GM12864 (cell line): Measurements from ENCODE around the gene CCNT2.

Experiments used
- DNase-seq: peaks from one replicate; pipeline ENCODE4 v3.0.0-alpha.2; 2011; ENCODE audit warnings: low read depth
- H3K4me3 ChIP-seq: 2 replicates; pipeline ENCODE4 v1.5.1; 2011; ENCODE audit warnings: mild to moderate bottlenecking, low read depth, low read length, control low read depth
- CTCF ChIP-seq: IDR thresholded peaks from 2 replicates; pipeline ENCODE4 v1.5.1; 2011; ENCODE audit warnings: low read depth, mild to moderate bottlenecking, moderate library complexity, low read length, control low read depth, inconsistent platforms; ENCODE audit errors: missing control alignments

Gene CCNT2

GRCh38 chr2:134988994-134989605 lies 70.5 kb downstream of the CCNT2 start:
- DNase-seq = no peak
- H3K4me3 ChIP-seq = no peak overlapping the region
- peak; percentile 31 for TF ChIP-seq CTCF

GRCh38 chr2:134999521-134999920 lies 80.9 kb downstream of the CCNT2 start:
- no peak for DNase-seq
- H3K4me3 ChIP-seq = no peak overlapping the region
- TF ChIP-seq CTCF = no peak

- TF ChIP-seq CTCF = no peak
- DNase-seq = no peak
Measured at GRCh38 chr2:135002836-135003235, 84.2 kb downstream of the CCNT2 start.

GRCh38 chr2:135004005-135004746 lies 85.6 kb downstream of the CCNT2 start:
- peak; percentile 15 for DNase-seq

More at GRCh38 chr2:135002836-135003235, 84.2 kb downstream of the CCNT2 start:
- H3K4me3 ChIP-seq = no peak overlapping the region

GRCh38 chr2:135005753-135006152 lies 87.1 kb downstream of the CCNT2 start:
- DNase-seq = no peak
- H3K4me3 ChIP-seq = no peak overlapping the region
- no peak for TF ChIP-seq CTCF

More at GRCh38 chr2:135004005-135004746, 85.6 kb downstream of the CCNT2 start:
- peak; percentile 87 for TF ChIP-seq CTCF
- no peak overlapping the region for H3K4me3 ChIP-seq
